Endothelial cell of umbilical vein (primary cell): ENCODE data around the gene BSND. TPM values are rescaled to one million over a fixed set of nuclear protein-coding genes. Genes with fewer than 3 reads are reported as not detected.

Experiments used
- BruUV-seq: library from RNA; stranded (reverse); fragments of 400-500 nt; replicated peaks from 2 replicates; lab custom pipeline; 2021; lab: Mats Ljungman, UMichigan
- CTCF ChIA-PET: fragments of 300-600, 350-600 bp; sonication (Branson Sonifier 250); formaldehyde crosslinking; loops from one replicate; lab custom pipeline; 2021; ENCODE audit warnings: antibody characterized with exemption, inconsistent platforms; lab: Charles Lee
- POLR2A ChIA-PET: fragments of 300-600, 350-600 bp; sonication (Branson Sonifier 250); formaldehyde crosslinking; loops from one replicate; lab custom pipeline; 2021; ENCODE audit warnings: antibody characterized with exemption, inconsistent platforms; lab: Charles Lee
- DNase-seq: peaks from one replicate; pipeline ENCODE4 v3.0.0-alpha.2; 2011; ENCODE audit warnings: low read depth, low spot score
- FAIRE-seq: peaks from 2 replicates; lab custom pipeline; 2011; peaks lifted over from hg19 to GRCh38; lab: Jason Lieb, UNC
- H2AFZ ChIP-seq: 2 replicates; pipeline ENCODE4 v1.6.0; 2012; ENCODE audit warnings: low read depth, low read length, control low read depth, inconsistent platforms
- H3K27ac ChIP-seq: 2 replicates; pipeline ENCODE4 v1.5.1; 2011; ENCODE audit warnings: low read depth, mild to moderate bottlenecking, control low read depth, low read length, moderate library complexity; ENCODE audit not compliant: insufficient read depth
- H3K27me3 ChIP-seq, 2 experiments: 2 replicates each; pipeline versions ENCODE4 v1.6.0 to v1.6.1; 2011; ENCODE audit warnings: low read length in 2 of 2, mixed read lengths in 1 of 2; ENCODE audit not compliant: control insufficient read depth in 2 of 2, insufficient read depth in 2 of 2
- H3K36me3 ChIP-seq, 2 experiments: 2 replicates in 1 of 2; 3 replicates in 1 of 2; pipeline ENCODE4 v1.5.1; 2011; ENCODE audit warnings: low read length in 2 of 2, mild to moderate bottlenecking in 1 of 2, moderate library complexity in 1 of 2; ENCODE audit not compliant: control insufficient read depth in 2 of 2, insufficient read depth in 2 of 2; ENCODE audit errors: extremely low read depth in 1 of 2
- H3K4me1 ChIP-seq: 3 replicates; pipeline ENCODE4 v1.5.1; 2011; ENCODE audit warnings: mild to moderate bottlenecking, low read length; ENCODE audit not compliant: control insufficient read depth, insufficient read depth; ENCODE audit errors: extremely low read depth
- H3K4me2 ChIP-seq: 2 replicates; pipeline ENCODE4 v1.6.1; 2011; ENCODE audit warnings: low read length, control low read depth, mixed read lengths; ENCODE audit not compliant: insufficient read depth
- H3K4me3 ChIP-seq, 3 experiments: fragments of 200-600 bp in 1 of 3; sonication (generic), shearing (Covaris generic) in 1 of 3; replicated peaks in 1 of 3; 2 replicates each; pipeline ENCODE4 v1.5.1; 2011 to 2016; ENCODE audit warnings: control low read depth in 3 of 3, low read length in 3 of 3, mild to moderate bottlenecking in 2 of 3, inconsistent platforms in 1 of 3, low read depth in 1 of 3, moderate library complexity in 1 of 3; ENCODE audit not compliant: insufficient read depth in 1 of 3
- H3K79me2 ChIP-seq: 2 replicates; pipeline ENCODE4 v1.6.0; 2012; ENCODE audit warnings: low read length, inconsistent platforms; ENCODE audit not compliant: control insufficient read depth, insufficient read depth
- H3K9ac ChIP-seq: replicated peaks from 2 replicates; pipeline ENCODE3; 2011; ENCODE audit warnings: low read length, control low read depth; ENCODE audit not compliant: insufficient read depth; ENCODE audit errors: extremely low read depth
- H3K9me1 ChIP-seq: replicated peaks from 3 replicates; pipeline ENCODE4 v1.6.0; 2011; ENCODE audit warnings: mild to moderate bottlenecking, low read length; ENCODE audit not compliant: control insufficient read depth, insufficient read depth; ENCODE audit errors: extremely low read depth
- H3K9me3 ChIP-seq: replicated peaks from 2 replicates; pipeline ENCODE4 v1.5.1; 2012; ENCODE audit warnings: low read length, inconsistent platforms; ENCODE audit not compliant: control insufficient read depth, insufficient read depth
- H4K20me1 ChIP-seq: replicated peaks from 2 replicates; pipeline ENCODE3; 2011; ENCODE audit warnings: mild to moderate bottlenecking, low read length; ENCODE audit not compliant: control insufficient read depth, insufficient read depth; ENCODE audit errors: extremely low read depth
- CTCF ChIP-seq, 2 donors: IDR thresholded peaks; 1 replicate in 1 of 2; 2 replicates in 1 of 2; pipeline ENCODE4 v1.5.1; 2011; ENCODE audit warnings: low read length in 2 of 2, mild to moderate bottlenecking in 2 of 2, moderate library complexity in 2 of 2, control low read depth in 1 of 2, inconsistent platforms in 1 of 2, low read depth in 1 of 2; ENCODE audit not compliant: insufficient read depth in 1 of 2; ENCODE audit errors: extremely low read depth in 1 of 2
- EZH2 ChIP-seq: IDR thresholded peaks from 2 replicates; pipeline ENCODE4 v1.6.1; 2012; ENCODE audit warnings: borderline replicate concordance, low read depth, mild to moderate bottlenecking, moderate library complexity, low read length, inconsistent platforms; ENCODE audit not compliant: severe bottlenecking
- GATA2 ChIP-seq: IDR thresholded peaks from 2 replicates; pipeline ENCODE4 v1.7.0; 2011; ENCODE audit warnings: low read depth, mild to moderate bottlenecking, moderate library complexity, mixed read lengths, low read length; ENCODE audit not compliant: insufficient read length, insufficient read depth
- JUN ChIP-seq: IDR thresholded peaks from 2 replicates; pipeline ENCODE4 v1.6.1; 2011; ENCODE audit warnings: borderline replicate concordance, low read depth; ENCODE audit not compliant: insufficient read length, insufficient read depth
- MYC ChIP-seq: IDR thresholded peaks from one replicate; pipeline ENCODE4 v1.6.1; 2011; ENCODE audit warnings: mild to moderate bottlenecking, low read depth, low read length
- POLR2A ChIP-seq: IDR thresholded peaks from 2 replicates; pipeline ENCODE4 v1.6.1; 2012; ENCODE audit warnings: low read depth, mild to moderate bottlenecking, control low read depth, low read length
- dilution Hi-C: fragments of 300-500 bp; cut with MboI; formaldehyde crosslinking; loops from one replicate; pipeline ENCODE4 v1.15.0; 2019; ENCODE audit warnings: low sequenced_read_pairs; ENCODE audit not compliant: extremely low pct_ligation_motif_present
- intact Hi-C: fragments of 100-400 bp; cut with micrococcal nuclease; formaldehyde crosslinking; loops from one replicate; pipeline ENCODE4 v1.10.0; 2022
- polyA plus RNA-seq, 4 experiments: library from polyadenylated mRNA; depleted of rRNA in 3 of 4; stranded (reverse) in 3 of 4; unstranded in 1 of 4; fragments of >200 nt; gene quantifications; 2 replicates each; pipeline versions ENCODE4 v1.2.1 to v1.2.3, GENCODE V29; 2011 to 2012; ENCODE audit warnings: missing spikeins in 1 of 4
- total RNA-seq: library from RNA; stranded (reverse); gene quantifications from 2 replicates; pipeline ENCODE4 v1.2.3, GENCODE V29; 2021

Gene BSND
- total and polyA plus RNA-seq, 2 donors (not counting 3 experiments of a cell fraction or from before 2014, with no cell fraction given), result not detected

- no peak for TF ChIP-seq CTCF (IDR thresholded peaks at IDR 0.05; ENCODE audit: extremely low read depth in 1 of 2, insufficient read depth in 1 of 2, low read depth in 1 of 2, low read length in 2 of 2)
- TF ChIP-seq EZH2, result no peak
- TF ChIP-seq JUN, result no peak
- TF ChIP-seq POLR2A, result no peak
- no peak for TF ChIP-seq MYC
- no peak for TF ChIP-seq GATA2
- DNase-seq (no peak), FAIRE-seq (no peak)
- ChIA-PET POLR2A (no interaction called here), CTCF (interaction anchor here (0.6 to 16.7 kb wide), 6 partner anchors 9 to 1748 kb away, joined by 3 to 918 read pairs (median 24); partner anchors contain the start of genes BSND and TMEM61)
- dilution Hi-C loops, result no loop called here
- H3K27me3 ChIP-seq, result peaks cover 0 to 1% of the 10 kb centered on the region in 2 experiments
- BruUV-seq, result no TSS peak
- H3K4me2 ChIP-seq, result no peak overlapping the region
- no peaks in the 10 kb centered on the region for H3K9me3 ChIP-seq
- intact Hi-C loops, result no loop called here
- no peak overlapping the region for H3K4me3 ChIP-seq
- no peak overlapping the region for H3K9ac ChIP-seq
- H3K9me1 ChIP-seq, result no peaks in the 10 kb centered on the region
- peaks cover 14% of the 10 kb centered on the region for H3K4me1 ChIP-seq
- no peak overlapping the region for H2AFZ ChIP-seq
- no peaks in the 10 kb centered on the region for H4K20me1 ChIP-seq
- H3K79me2 ChIP-seq, result no peaks in the 10 kb centered on the region
- H3K27ac ChIP-seq, result no peak overlapping the region
- H3K36me3 ChIP-seq, result no peaks in the 10 kb centered on the region
Measured at GRCh38 chr1:54949053-54949452, 49.7 kb upstream of the BSND start.
